ENCODE measurements around the gene ACTR2.

ACTR2 gene

GRCh38 chr2:65281627-65282351 is 54.2 kb downstream of the ACTR2 start:
- Mint-ChIP-seq H3K27me3 (peaks cover 4% of the 10 kb centered on the region), H3K36me3 (ENCODE audit: low read depth) (no peaks in the 10 kb centered on the region), H3K4me3 (no peak overlapping the region), H3K27ac (no peak overlapping the region), H3K9me3 (no peaks in the 10 kb centered on the region), H3K4me1 (ENCODE audit: low read depth) (peaks cover 13% of the 10 kb centered on the region)

- Mint-ChIP-seq H3K36me3 (ENCODE audit: low read depth) (no peaks in the 10 kb centered on the region), H3K27me3 (peaks cover 6% of the 10 kb centered on the region), H3K27ac (no peak overlapping the region), H3K4me1 (ENCODE audit: low read depth) (peaks cover 13% of the 10 kb centered on the region), H3K4me3 (no peak overlapping the region), H3K9me3 (no peaks in the 10 kb centered on the region)
Observed at GRCh38 chr2:65282477-65283053, 54.9 kb downstream of the ACTR2 start.

GRCh38 chr2:65287364-65287763 is 59.7 kb downstream of the ACTR2 start:
- Mint-ChIP-seq H3K4me3 (no peak overlapping the region), H3K27ac (no peak overlapping the region), H3K36me3 (ENCODE audit: low read depth) (no peaks in the 10 kb centered on the region), H3K4me1 (ENCODE audit: low read depth) (no peaks in the 10 kb centered on the region), H3K27me3 (peaks cover 11% of the 10 kb centered on the region), H3K9me3 (no peaks in the 10 kb centered on the region)

GRCh38 chr2:65291216-65292105 is 63.8 kb downstream of the ACTR2 start:
- Mint-ChIP-seq H3K4me3 (no peak overlapping the region), H3K27ac (no peak overlapping the region), H3K27me3 (peaks cover 23% of the 10 kb centered on the region), H3K9me3 (no peaks in the 10 kb centered on the region), H3K36me3 (ENCODE audit: low read depth) (no peaks in the 10 kb centered on the region), H3K4me1 (ENCODE audit: low read depth) (no peaks in the 10 kb centered on the region)

- Mint-ChIP-seq H3K36me3 (ENCODE audit: low read depth) (no peaks in the 10 kb centered on the region), H3K27me3 (peaks cover 29% of the 10 kb centered on the region), H3K9me3 (no peaks in the 10 kb centered on the region), H3K4me3 (no peak overlapping the region), H3K4me1 (ENCODE audit: low read depth) (peaks cover 4% of the 10 kb centered on the region), H3K27ac (no peak overlapping the region)
Observed at GRCh38 chr2:65292106-65292400, 64.4 kb downstream of the ACTR2 start.

- Mint-ChIP-seq H3K27ac (no peak overlapping the region), H3K36me3 (ENCODE audit: low read depth) (no peaks in the 10 kb centered on the region), H3K27me3 (peaks cover 29% of the 10 kb centered on the region), H3K9me3 (no peaks in the 10 kb centered on the region), H3K4me3 (no peak overlapping the region), H3K4me1 (ENCODE audit: low read depth) (peaks cover 4% of the 10 kb centered on the region)
Observed at GRCh38 chr2:65292461-65293011, 64.9 kb downstream of the ACTR2 start.

GRCh38 chr2:65293376-65293775 is 65.7 kb downstream of the ACTR2 start:
- H3K4me3 Mint-ChIP-seq = no peak overlapping the region
- no peaks in the 10 kb centered on the region for H3K9me3 Mint-ChIP-seq
- H3K36me3 Mint-ChIP-seq (ENCODE audit: low read depth) = no peaks in the 10 kb centered on the region
- peaks cover 24% of the 10 kb centered on the region for H3K27me3 Mint-ChIP-seq
- H3K4me1 Mint-ChIP-seq (ENCODE audit: low read depth) = peaks cover 8% of the 10 kb centered on the region
- no peak overlapping the region for H3K27ac Mint-ChIP-seq

GRCh38 chr2:65294136-65294535 is 66.5 kb downstream of the ACTR2 start:
- Mint-ChIP-seq H3K27me3 (peaks cover 24% of the 10 kb centered on the region), H3K4me3 (no peak overlapping the region), H3K36me3 (ENCODE audit: low read depth) (no peaks in the 10 kb centered on the region), H3K4me1 (ENCODE audit: low read depth) (peaks cover 11% of the 10 kb centered on the region), H3K27ac (no peak overlapping the region), H3K9me3 (no peaks in the 10 kb centered on the region)

GRCh38 chr2:65294701-65295100 is 67.1 kb downstream of the ACTR2 start:
- peaks cover 24% of the 10 kb centered on the region for H3K27me3 Mint-ChIP-seq
- H3K9me3 Mint-ChIP-seq = no peaks in the 10 kb centered on the region
- H3K36me3 Mint-ChIP-seq (ENCODE audit: low read depth) = no peaks in the 10 kb centered on the region
- no peak overlapping the region for H3K27ac Mint-ChIP-seq
- no peak overlapping the region for H3K4me3 Mint-ChIP-seq
- H3K4me1 Mint-ChIP-seq (ENCODE audit: low read depth) = peaks cover 17% of the 10 kb centered on the region

- H3K4me3 Mint-ChIP-seq = no peak overlapping the region
Observed at GRCh38 chr2:65296971-65297370, 69.3 kb downstream of the ACTR2 start.

GRCh38 chr2:65297544-65297943 is 69.9 kb downstream of the ACTR2 start:
- H3K36me3 Mint-ChIP-seq (ENCODE audit: low read depth) = no peaks in the 10 kb centered on the region
- H3K4me3 Mint-ChIP-seq = no peak overlapping the region
- H3K27me3 Mint-ChIP-seq = peaks cover 32% of the 10 kb centered on the region
- peaks cover 45% of the 10 kb centered on the region for H3K4me1 Mint-ChIP-seq (ENCODE audit: low read depth)
- H3K27ac Mint-ChIP-seq = no peak overlapping the region
- no peaks in the 10 kb centered on the region for H3K9me3 Mint-ChIP-seq

More at GRCh38 chr2:65296971-65297370, 69.3 kb downstream of the ACTR2 start:
- Mint-ChIP-seq H3K9me3 (no peaks in the 10 kb centered on the region), H3K4me1 (ENCODE audit: low read depth) (peaks cover 40% of the 10 kb centered on the region), H3K27me3 (peaks cover 26% of the 10 kb centered on the region), H3K36me3 (ENCODE audit: low read depth) (no peaks in the 10 kb centered on the region), H3K27ac (no peak overlapping the region)

- Mint-ChIP-seq H3K4me1 (ENCODE audit: low read depth) (peaks cover 49% of the 10 kb centered on the region), H3K36me3 (ENCODE audit: low read depth) (no peaks in the 10 kb centered on the region), H3K4me3 (no peak overlapping the region), H3K27ac (no peak overlapping the region), H3K27me3 (peaks cover 37% of the 10 kb centered on the region), H3K9me3 (no peaks in the 10 kb centered on the region)
Observed at GRCh38 chr2:65298089-65298488, 70.5 kb downstream of the ACTR2 start.

GRCh38 chr2:65299246-65299645 is 71.6 kb downstream of the ACTR2 start:
- H3K27ac Mint-ChIP-seq = peak overlapping the region; percentile 36
- peaks cover 49% of the 10 kb centered on the region for H3K4me1 Mint-ChIP-seq (ENCODE audit: low read depth)
- no peaks in the 10 kb centered on the region for H3K9me3 Mint-ChIP-seq
- H3K4me3 Mint-ChIP-seq = peak overlapping the region; percentile 20
- H3K27me3 Mint-ChIP-seq = peaks cover 37% of the 10 kb centered on the region
- H3K36me3 Mint-ChIP-seq (ENCODE audit: low read depth) = no peaks in the 10 kb centered on the region

GRCh38 chr2:65300134-65300760 is 72.6 kb downstream of the ACTR2 start:
- peaks cover 28% of the 10 kb centered on the region for H3K27me3 Mint-ChIP-seq
- no peaks in the 10 kb centered on the region for H3K36me3 Mint-ChIP-seq (ENCODE audit: low read depth)
- peak overlapping the region; percentile 70 for H3K4me3 Mint-ChIP-seq
- H3K4me1 Mint-ChIP-seq (ENCODE audit: low read depth) = peaks cover 49% of the 10 kb centered on the region
- H3K27ac Mint-ChIP-seq = peak overlapping the region; percentile 92
- H3K9me3 Mint-ChIP-seq = no peaks in the 10 kb centered on the region

All from stimulated activated naive CD8-positive, alpha-beta T cell treated with anti-CD3 and anti-CD28 coated beads, Interleukin-15, Interleukin-2, amounts not matched to agents 100 ng/mL and 50 ng/mL, for 24 hours (primary cell).